BE2C (cell line): ENCODE data around the gene SLC22A4.

ENCODE experiments used
- DNase-seq: peaks from one replicate; pipeline ENCODE4 v3.0.0-alpha.2; 2020
- H3K27me3 ChIP-seq: fragments of 250-450 bp; sonication (Bioruptor Pico); 2 replicates; pipeline ENCODE4 v1.5.1; 2020; ENCODE audit warnings: mild to moderate bottlenecking
- H3K36me3 ChIP-seq: fragments of 250-450 bp; sonication (Bioruptor Pico); 2 replicates; pipeline ENCODE4 v1.5.1; 2020; ENCODE audit warnings: mild to moderate bottlenecking
- H3K4me1 ChIP-seq: fragments of 250-450 bp; sonication (Bioruptor Pico); 2 replicates; pipeline ENCODE4 v1.5.1; 2020
- H3K4me3 ChIP-seq: 2 replicates; pipeline ENCODE4 v1.5.1; 2011; ENCODE audit warnings: low read depth, low read length
- H3K9me3 ChIP-seq: fragments of 250-450 bp; sonication (Bioruptor Pico); 2 replicates; pipeline ENCODE4 v1.5.1; 2020
- TF ChIP-seq, protein P1 (sequence below): IDR thresholded peaks from 2 replicates; pipeline ENCODE4 v1.5.1; 2012; ENCODE audit warnings: mild to moderate bottlenecking, low read depth, low read length

The SLC22A4 gene

DNA sequence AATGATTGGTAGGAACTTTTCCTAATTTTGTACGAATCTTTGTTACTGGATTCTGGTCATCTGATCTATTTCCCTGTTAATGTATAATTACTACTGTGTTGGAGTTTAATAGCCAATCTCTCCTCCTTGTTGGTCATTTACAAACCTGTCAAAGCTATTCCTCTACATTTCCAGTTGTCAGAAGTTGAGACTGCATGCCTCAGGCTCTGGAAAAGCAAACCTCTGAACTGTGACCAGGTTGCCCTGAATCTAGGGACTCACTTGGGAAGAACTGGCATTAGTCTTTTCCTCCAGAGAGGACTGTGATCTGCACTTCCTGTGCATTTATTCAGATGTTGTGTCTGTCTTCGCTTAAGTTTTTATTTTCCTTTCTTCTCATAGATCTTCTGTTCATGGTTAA lies 20.6 kb upstream of the SLC22A4 start:
- TF ChIP-seq, protein P1, sequence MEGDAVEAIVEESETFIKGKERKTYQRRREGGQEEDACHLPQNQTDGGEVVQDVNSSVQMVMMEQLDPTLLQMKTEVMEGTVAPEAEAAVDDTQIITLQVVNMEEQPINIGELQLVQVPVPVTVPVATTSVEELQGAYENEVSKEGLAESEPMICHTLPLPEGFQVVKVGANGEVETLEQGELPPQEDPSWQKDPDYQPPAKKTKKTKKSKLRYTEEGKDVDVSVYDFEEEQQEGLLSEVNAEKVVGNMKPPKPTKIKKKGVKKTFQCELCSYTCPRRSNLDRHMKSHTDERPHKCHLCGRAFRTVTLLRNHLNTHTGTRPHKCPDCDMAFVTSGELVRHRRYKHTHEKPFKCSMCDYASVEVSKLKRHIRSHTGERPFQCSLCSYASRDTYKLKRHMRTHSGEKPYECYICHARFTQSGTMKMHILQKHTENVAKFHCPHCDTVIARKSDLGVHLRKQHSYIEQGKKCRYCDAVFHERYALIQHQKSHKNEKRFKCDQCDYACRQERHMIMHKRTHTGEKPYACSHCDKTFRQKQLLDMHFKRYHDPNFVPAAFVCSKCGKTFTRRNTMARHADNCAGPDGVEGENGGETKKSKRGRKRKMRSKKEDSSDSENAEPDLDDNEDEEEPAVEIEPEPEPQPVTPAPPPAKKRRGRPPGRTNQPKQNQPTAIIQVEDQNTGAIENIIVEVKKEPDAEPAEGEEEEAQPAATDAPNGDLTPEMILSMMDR, result no peak
- no peaks in the 10 kb centered on the region for H3K9me3 ChIP-seq
- peaks cover 5% of the 10 kb centered on the region for H3K36me3 ChIP-seq
- no peak for DNase-seq
- H3K27me3 ChIP-seq, result no peaks in the 10 kb centered on the region
- H3K4me3 ChIP-seq, result no peak overlapping the region
- peaks cover 21% of the 10 kb centered on the region for H3K4me1 ChIP-seq

DNA sequence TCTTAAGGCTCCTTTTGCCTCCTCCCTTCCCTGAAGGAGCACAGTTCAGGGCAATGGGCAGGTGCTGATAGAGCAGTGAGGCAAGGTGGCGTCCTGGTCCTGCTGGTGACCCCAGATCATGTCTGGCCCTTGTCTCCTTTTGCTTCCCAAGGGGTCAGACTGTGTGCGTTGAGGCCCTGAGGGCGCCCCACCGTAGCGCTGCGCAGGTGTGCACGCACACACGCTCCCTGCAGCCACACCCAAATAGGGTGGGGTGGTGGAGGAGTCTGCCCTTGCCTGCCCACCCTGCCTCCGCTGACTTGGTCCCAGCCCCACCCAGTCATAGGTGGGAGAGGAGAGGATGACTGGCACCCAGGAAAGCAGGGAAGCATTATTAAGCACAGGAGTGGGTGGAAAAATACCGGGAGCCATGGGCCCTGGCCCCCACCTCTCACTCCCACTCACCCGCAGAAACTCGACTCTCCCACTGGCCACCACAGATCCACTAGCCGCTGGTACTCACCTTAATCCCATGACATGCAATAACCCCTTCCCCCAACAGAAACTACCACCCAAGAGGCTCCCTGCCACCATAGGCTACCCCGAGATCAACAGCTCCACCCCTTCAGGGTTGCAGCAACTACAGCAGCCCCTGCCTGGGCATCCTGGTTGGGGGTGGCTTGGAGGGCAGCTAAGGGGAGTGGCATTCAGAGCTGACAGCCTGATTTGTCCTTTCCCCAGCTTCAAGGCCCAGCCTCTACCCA lies 20.0 kb upstream of the SLC22A4 start:
- TF ChIP-seq, protein P1, result no peak
- Histone ChIP-seq H3K4me1 (peaks cover 18% of the 10 kb centered on the region), H3K36me3 (peaks cover 5% of the 10 kb centered on the region), H3K4me3 (no peak overlapping the region), H3K9me3 (no peaks in the 10 kb centered on the region), H3K27me3 (no peaks in the 10 kb centered on the region)
- no peak for DNase-seq

DNA sequence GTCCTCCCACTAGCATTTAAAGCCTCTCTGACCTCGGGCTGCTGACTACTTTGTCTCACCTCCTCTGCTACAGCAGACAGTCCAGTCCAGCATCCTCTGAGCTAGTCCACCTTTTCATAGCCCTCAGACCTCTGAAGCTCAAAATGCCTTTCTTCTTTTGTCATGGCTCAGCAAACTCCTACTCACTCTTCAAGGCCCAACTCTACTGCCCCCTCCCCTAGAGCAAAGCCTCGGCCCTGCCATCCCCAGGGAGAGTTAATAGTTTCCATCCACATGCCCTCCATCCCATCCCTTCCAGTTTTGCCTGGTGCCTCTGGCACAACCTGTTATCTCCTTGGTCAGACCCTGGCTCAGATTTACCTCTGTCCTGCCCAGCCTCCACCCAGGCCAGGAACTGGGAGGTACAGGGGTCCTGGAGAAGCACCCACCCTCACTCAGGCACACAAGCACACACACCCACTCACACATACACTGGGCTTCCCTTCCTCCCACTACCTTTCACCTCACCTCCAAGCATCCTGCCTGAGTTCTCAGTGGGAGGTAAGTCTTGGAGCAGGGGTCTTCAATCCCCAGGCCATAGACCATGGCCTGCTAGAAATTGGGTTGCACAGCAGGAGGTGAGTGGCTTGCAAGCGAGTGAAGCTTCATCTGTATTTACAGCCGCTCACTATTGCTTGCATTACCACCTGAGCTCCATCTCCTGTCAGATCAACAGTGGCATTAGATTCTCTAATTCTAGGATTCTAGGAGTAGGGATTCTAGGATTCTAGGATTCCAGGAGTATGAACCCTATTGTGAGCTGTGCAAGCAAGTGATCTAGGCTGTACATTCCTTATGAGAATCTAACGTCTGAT lies 18.6 kb upstream of the SLC22A4 start:
- DNase-seq, result no peak
- peaks cover 5% of the 10 kb centered on the region for H3K36me3 ChIP-seq
- H3K9me3 ChIP-seq, result no peaks in the 10 kb centered on the region
- TF ChIP-seq, protein P1, result no peak
- H3K27me3 ChIP-seq, result no peaks in the 10 kb centered on the region
- peaks cover 10% of the 10 kb centered on the region for H3K4me1 ChIP-seq
- no peak overlapping the region for H3K4me3 ChIP-seq

DNA sequence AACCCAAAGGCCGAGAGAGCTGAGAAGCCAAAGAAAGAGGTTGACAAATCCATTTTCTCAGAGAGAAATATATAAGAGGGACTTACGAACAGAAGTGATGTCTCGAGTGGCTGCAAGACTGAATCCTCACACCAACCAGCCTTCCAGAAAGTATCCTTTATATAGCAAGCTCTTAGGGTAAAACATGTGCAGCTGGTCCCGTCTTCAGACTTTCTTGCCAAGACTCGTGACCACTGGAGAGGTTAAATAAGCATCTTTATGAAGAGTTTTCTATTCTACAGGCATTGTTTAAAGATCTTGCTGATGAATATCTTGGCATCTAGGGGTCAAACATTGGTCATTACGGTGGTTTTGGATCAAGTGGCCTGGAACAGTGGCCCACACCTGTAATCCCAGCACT lies 16.9 kb upstream of the SLC22A4 start:
- no peaks in the 10 kb centered on the region for H3K9me3 ChIP-seq
- TF ChIP-seq, protein P1, result no peak

DNA sequence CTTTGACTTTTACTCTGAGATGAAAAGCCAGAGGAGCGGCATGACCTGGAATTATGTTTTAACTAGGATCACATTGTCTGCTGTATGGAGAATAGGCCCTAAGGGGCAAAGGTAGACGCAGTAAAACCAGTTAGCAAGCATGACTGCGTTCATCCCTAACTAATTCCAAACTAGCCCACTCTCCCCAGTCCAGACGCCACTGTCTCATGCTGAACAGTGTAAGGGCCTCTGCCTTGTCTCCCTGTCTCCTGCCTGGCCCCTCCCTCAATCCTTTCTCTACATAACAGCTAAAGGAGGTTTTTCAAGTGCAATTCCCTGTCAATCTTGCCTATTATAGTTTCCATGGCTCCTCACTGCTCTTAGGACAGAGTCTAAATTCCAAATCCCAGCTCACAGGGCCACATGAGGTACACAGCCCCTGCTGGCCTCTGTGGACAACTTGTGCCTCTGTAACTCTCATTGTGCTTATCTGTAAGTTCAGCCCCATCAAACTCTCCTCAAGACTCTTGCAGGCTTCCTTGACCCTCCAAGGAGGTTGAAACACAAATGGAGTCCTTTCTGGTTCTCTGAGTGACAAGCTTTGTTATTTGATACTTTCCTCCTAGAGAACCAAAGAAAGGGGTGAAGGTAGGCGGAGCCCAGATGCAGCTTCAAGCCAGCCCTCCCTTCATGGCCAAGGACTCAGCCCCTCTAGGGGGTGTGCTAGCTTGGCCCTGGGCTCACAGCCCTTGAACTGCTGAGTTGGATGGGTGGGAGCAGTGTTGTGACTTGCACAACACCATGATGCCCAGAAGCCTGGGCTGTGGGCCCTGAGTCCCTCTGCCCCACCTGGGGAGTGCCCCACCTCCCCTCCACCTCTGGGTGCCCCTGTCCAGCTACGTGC lies 16.0 kb upstream of the SLC22A4 start:
- TF ChIP-seq, protein P1, result no peak
- no peaks in the 10 kb centered on the region for H3K27me3 ChIP-seq
- H3K9me3 ChIP-seq, result no peaks in the 10 kb centered on the region
- DNase-seq, result no peak
- no peak overlapping the region for H3K4me3 ChIP-seq
- H3K4me1 ChIP-seq, result peaks cover 25% of the 10 kb centered on the region
- H3K36me3 ChIP-seq, result no peaks in the 10 kb centered on the region

More for the DNA sequence above, 16.9 kb upstream of the SLC22A4 start:
- Histone ChIP-seq H3K4me1 (peaks cover 20% of the 10 kb centered on the region), H3K36me3 (no peaks in the 10 kb centered on the region; the same call in 1 of the 2 replicates), H3K4me3 (no peak overlapping the region), H3K27me3 (no peaks in the 10 kb centered on the region)
- DNase-seq, result no peak
